HG03196 (cell line): ENCODE results near the gene HOXA3.

Experiments
- ATAC-seq: cut with Tn5 transposase; IDR thresholded peaks from one replicate; pipeline ENCODE4 v1.9.1; 2021; ENCODE audit not compliant: unreplicated experiment

HOXA3 gene

GRCh38 chr7:27151931-27152815 is at the start of gene HOXA3:
TSS of gene HOXA3 (minus strand) at chr7:27152583. CDS start at chr7:27110640, 41,943 bp downstream.
- no peak for ATAC-seq

GRCh38 chr7:27201580-27202017 is 49.2 kb upstream of the HOXA3 start:
- ATAC-seq: no peak

- ATAC-seq: no peak
Observed at GRCh38 chr7:27200761-27201579, 48.6 kb upstream of the HOXA3 start.

- ATAC-seq: no peak
Observed at GRCh38 chr7:27199849-27200760, 47.7 kb upstream of the HOXA3 start, which contains the start of gene HOXA13. TSS of gene HOXA13 (minus strand) at chr7:27200091. CDS start at chr7:27200077, 14 bp downstream.

GRCh38 chr7:27198871-27199801 is 46.8 kb upstream of the HOXA3 start:
- no peak for ATAC-seq

- no peak for ATAC-seq
Observed at GRCh38 chr7:27198138-27198841, 45.9 kb upstream of the HOXA3 start.

GRCh38 chr7:27197137-27198042 is 45.0 kb upstream of the HOXA3 start:
- ATAC-seq: no peak

GRCh38 chr7:27196287-27196767 is 43.9 kb upstream of the HOXA3 start:
- no peak for ATAC-seq

GRCh38 chr7:27194686-27195379 is 42.5 kb upstream of the HOXA3 start:
- ATAC-seq: no peak

GRCh38 chr7:27194002-27194352 is 41.6 kb upstream of the HOXA3 start:
- no peak for ATAC-seq

- ATAC-seq: no peak
Observed at GRCh38 chr7:27193335-27194001, 41.1 kb upstream of the HOXA3 start.

- ATAC-seq: no peak
Observed at GRCh38 chr7:27192546-27193334, 40.4 kb upstream of the HOXA3 start.

- ATAC-seq: no peak
Observed at GRCh38 chr7:27191833-27192545, 39.6 kb upstream of the HOXA3 start.

GRCh38 chr7:27191161-27191731 is 38.9 kb upstream of the HOXA3 start:
- no peak for ATAC-seq
